Measurements from ENCODE around the gene CCDC157.
"Not testable (repeated sequence)": the region's sequence is repeated elsewhere in the genome, so short reads cannot be mapped to it uniquely, and the experiment has no call there.

Gene CCDC157

GRCh38 chr22:30386960-30387827 is 30.4 kb downstream of the CCDC157 start, which contains the start of gene RNF215:
RNF215 (minus strand) TSS chr22:30387411; CDS start chr22:30387313, 98 bp downstream.
- in situ Hi-C loops (cut with MboI; ENCODE audit: low sequenced_read_pairs): no loop called here

GRCh38 chr22:30390974-30391691 is 34.3 kb downstream of the CCDC157 start:
- in situ Hi-C loops (cut with MboI; ENCODE audit: low sequenced_read_pairs): no loop called here

GRCh38 chr22:30392661-30393321 is 36.0 kb downstream of the CCDC157 start:
- in situ Hi-C loops (cut with MboI; ENCODE audit: low sequenced_read_pairs): no loop called here

- in situ Hi-C loops (cut with MboI; ENCODE audit: low sequenced_read_pairs): no loop called here
Observed at GRCh38 chr22:30393322-30393680, 36.5 kb downstream of the CCDC157 start.

- in situ Hi-C loops (cut with MboI; ENCODE audit: low sequenced_read_pairs): no loop called here
Observed at GRCh38 chr22:30393885-30394284, 37.1 kb downstream of the CCDC157 start.

- in situ Hi-C loops (cut with MboI; ENCODE audit: low sequenced_read_pairs): no loop called here
Observed at GRCh38 chr22:30396871-30397655, 40.3 kb downstream of the CCDC157 start, which contains the start of gene SEC14L2. SEC14L2 (plus strand) TSS chr22:30397018; CDS start chr22:30397117, 99 bp downstream.

GRCh38 chr22:30397656-30398635 is 41.1 kb downstream of the CCDC157 start:
- in situ Hi-C loops (cut with MboI; ENCODE audit: low sequenced_read_pairs): no loop called here

GRCh38 chr22:30398685-30399680 is 42.2 kb downstream of the CCDC157 start:
- in situ Hi-C loops (cut with MboI; ENCODE audit: low sequenced_read_pairs): no loop called here

GRCh38 chr22:30399718-30400117 is 42.9 kb downstream of the CCDC157 start:
- in situ Hi-C loops (cut with MboI; ENCODE audit: low sequenced_read_pairs): no loop called here

GRCh38 chr22:30400159-30400558 is 43.4 kb downstream of the CCDC157 start:
- in situ Hi-C loops (cut with MboI; ENCODE audit: low sequenced_read_pairs): no loop called here

GRCh38 chr22:30401024-30401423 is 44.2 kb downstream of the CCDC157 start:
- in situ Hi-C loops (cut with MboI; ENCODE audit: low sequenced_read_pairs): not testable (repeated sequence)

- in situ Hi-C loops (cut with MboI; ENCODE audit: low sequenced_read_pairs): no loop called here
Observed at GRCh38 chr22:30402028-30402765, 45.4 kb downstream of the CCDC157 start.

- in situ Hi-C loops (cut with MboI; ENCODE audit: low sequenced_read_pairs): not testable (repeated sequence)
Observed at GRCh38 chr22:30402766-30403104, 45.9 kb downstream of the CCDC157 start.

GRCh38 chr22:30404307-30404706 is 47.5 kb downstream of the CCDC157 start:
- in situ Hi-C loops (cut with MboI; ENCODE audit: low sequenced_read_pairs): no loop called here

GRCh38 chr22:30405731-30406130 is 48.9 kb downstream of the CCDC157 start:
- in situ Hi-C loops (cut with MboI; ENCODE audit: low sequenced_read_pairs): no loop called here

GRCh38 chr22:30406400-30406799 is 49.6 kb downstream of the CCDC157 start:
- in situ Hi-C loops (cut with MboI; ENCODE audit: low sequenced_read_pairs): no loop called here

GRCh38 chr22:30408388-30409102 is 51.7 kb downstream of the CCDC157 start:
- in situ Hi-C loops (cut with MboI; ENCODE audit: low sequenced_read_pairs): no loop called here

Measured in hTERT RPE-1 (cell line).